ENCODE results near the gene KDM2B. TPM values are rescaled to one million over a fixed set of nuclear protein-coding genes. Genes with fewer than 3 reads are reported as not detected.
A peak's percentile ranks its signal among the peaks of the same experiment; 100 is the strongest.

KDM2B gene
- polyA plus RNA-seq, 1 donor (not counting 4 experiments of a cell fraction or from before 2014, with no cell fraction given): 10.3 TPM

GRCh38 chr12:121403721-121404120 lies 177.1 kb downstream of the KDM2B start:
- Histone ChIP-seq H3K36me3 (ENCODE audit: control insufficient read depth in 2 of 2, extremely low read depth in 1 of 2, insufficient read depth in 2 of 2, low read length in 2 of 2) (peaks cover 11 to 22% of the 10 kb centered on the region in 2 experiments), H2AFZ (ENCODE audit: control insufficient read depth, low read length) (no peak overlapping the region), H3K4me1 (ENCODE audit: control insufficient read depth, extremely low read depth, insufficient read depth, low read length) (peaks cover 14% of the 10 kb centered on the region), H3K9me1 (ENCODE audit: control insufficient read depth, extremely low read depth, insufficient read depth, low read length) (peaks cover 3% of the 10 kb centered on the region), H3K27ac (ENCODE audit: control insufficient read depth, insufficient read depth, low read length) (no peak overlapping the region), H3K4me3 (ENCODE audit: control insufficient read depth in 2 of 3, extremely low read depth in 1 of 3, insufficient read depth in 2 of 3, low read depth in 1 of 3, low read length in 3 of 3) (no peak overlapping the region), H3K79me2 (ENCODE audit: control insufficient read depth, insufficient read depth, low read length) (peaks cover 80% of the 10 kb centered on the region), H3K27me3 (ENCODE audit: control insufficient read depth, extremely low read depth, insufficient read depth, low read length) (no peaks in the 10 kb centered on the region), H3K9me3 (ENCODE audit: control insufficient read depth, low read depth, low read length) (no peaks in the 10 kb centered on the region), H3K9ac (ENCODE audit: control insufficient read depth, extremely low read depth, insufficient read depth, low read length) (no peak overlapping the region), H4K20me1 (ENCODE audit: control insufficient read depth, extremely low read depth, insufficient read depth, low read length) (peaks cover 3% of the 10 kb centered on the region), H3K4me2 (ENCODE audit: control insufficient read depth, extremely low read depth, insufficient read depth, low read depth, low read length) (no peak overlapping the region)
- DNase-seq (ENCODE audit: low read depth, low spot score) (no peak), FAIRE-seq (no peak)
- dilution Hi-C loops (cut with MboI; ENCODE audit: extremely low pct_ligation_motif_present, low sequenced_read_pairs): no loop called here
- TF ChIP-seq EZH2 (IDR thresholded peaks at IDR 0.05; ENCODE audit: low read length): no peak
- TF ChIP-seq CTCF (optimal IDR thresholded peaks at IDR 0.05 in 1 of 3, IDR thresholded peaks at IDR 0.05 in 1 of 3, conservative IDR thresholded peaks at IDR 0.05 in 1 of 3; ENCODE audit: extremely low read depth in 1 of 3, insufficient read depth in 2 of 3, low read length in 3 of 3): no peak

GRCh38 chr12:121400332-121401139 lies 180.3 kb downstream of the KDM2B start:
- DNase-seq (ENCODE audit: low read depth, low spot score) (no peak), FAIRE-seq (peak; percentile 72)
- H2AFZ ChIP-seq (ENCODE audit: control insufficient read depth, low read length): peak overlapping the region; percentile 76
- dilution Hi-C loops (cut with MboI; ENCODE audit: extremely low pct_ligation_motif_present, low sequenced_read_pairs): no loop called here
- H3K36me3 ChIP-seq (ENCODE audit: control insufficient read depth in 2 of 2, extremely low read depth in 1 of 2, insufficient read depth in 2 of 2, low read length in 2 of 2): peaks cover 6 to 13% of the 10 kb centered on the region in 2 experiments
- peak overlapping the region; percentile 69 to 97 (median 97) for H3K4me3 ChIP-seq (ENCODE audit: control insufficient read depth in 2 of 3, extremely low read depth in 1 of 3, insufficient read depth in 2 of 3, low read depth in 1 of 3, low read length in 3 of 3)
- peaks cover 55% of the 10 kb centered on the region for H3K79me2 ChIP-seq (ENCODE audit: control insufficient read depth, insufficient read depth, low read length)
- no peaks in the 10 kb centered on the region for H3K9me3 ChIP-seq (ENCODE audit: control insufficient read depth, low read depth, low read length)
- H3K9me1 ChIP-seq (ENCODE audit: control insufficient read depth, extremely low read depth, insufficient read depth, low read length): peaks cover 3% of the 10 kb centered on the region
- TF ChIP-seq CTCF (optimal IDR thresholded peaks at IDR 0.05 in 1 of 3, IDR thresholded peaks at IDR 0.05 in 1 of 3, conservative IDR thresholded peaks at IDR 0.05 in 1 of 3; ENCODE audit: extremely low read depth in 1 of 3, insufficient read depth in 2 of 3, low read length in 3 of 3) (no peak), EZH2 (IDR thresholded peaks at IDR 0.05; ENCODE audit: low read length) (no peak)
- no peaks in the 10 kb centered on the region for H4K20me1 ChIP-seq (ENCODE audit: control insufficient read depth, extremely low read depth, insufficient read depth, low read length)
- H3K9ac ChIP-seq (ENCODE audit: control insufficient read depth, extremely low read depth, insufficient read depth, low read length): peak overlapping the region; percentile 94
- H3K27ac ChIP-seq (ENCODE audit: control insufficient read depth, insufficient read depth, low read length): peak overlapping the region; percentile 90
- peaks cover 14% of the 10 kb centered on the region for H3K4me1 ChIP-seq (ENCODE audit: control insufficient read depth, extremely low read depth, insufficient read depth, low read length)
- H3K27me3 ChIP-seq (ENCODE audit: control insufficient read depth, extremely low read depth, insufficient read depth, low read length): no peaks in the 10 kb centered on the region
- peak overlapping the region; percentile 77 for H3K4me2 ChIP-seq (ENCODE audit: control insufficient read depth, extremely low read depth, insufficient read depth, low read depth, low read length)

Data from keratinocyte (primary cell).